Thoracic aorta (tissue), 2 donors: ENCODE measurements around the gene SLC35G3. TPM values are rescaled to one million over a fixed set of nuclear protein-coding genes. Genes with fewer than 3 reads are reported as not detected.
"Not testable (repeated sequence)": the region's sequence is repeated elsewhere in the genome, so short reads cannot be mapped to it uniquely, and the experiment has no call there.

Experiments
- ATAC-seq: fragments of 150-250 bp; one replicate; pipeline ENCODE4 v1.8.0; 2017; ENCODE audit warnings: low read depth; ENCODE audit not compliant: insufficient number of reproducible peaks, low FRiP score
- DNase-seq: peaks from one replicate; pipeline ENCODE4 v3.0.0-alpha.2; 2020; ENCODE audit warnings: low spot score
- H3K27ac ChIP-seq, 2 donors: fragments of 200-600 bp; sonication (generic); 1 replicate in 1 of 2; 2 replicates in 1 of 2; pipeline ENCODE4 v1.5.1; 2016; ENCODE audit warnings: mild to moderate bottlenecking in 2 of 2, moderate library complexity in 2 of 2
- H3K27me3 ChIP-seq: fragments of 200-600 bp; sonication (generic); replicated peaks from 2 replicates; pipeline ENCODE4 v1.6.0; 2016; ENCODE audit warnings: mild to moderate bottlenecking; ENCODE audit not compliant: insufficient read depth
- H3K36me3 ChIP-seq: fragments of 200-600 bp; sonication (generic); one replicate; pipeline ENCODE4 v1.5.1; 2016
- H3K4me1 ChIP-seq, 2 donors: fragments of 200-600 bp; sonication (generic); 1 replicate in 1 of 2; 2 replicates in 1 of 2; pipeline versions ENCODE4 v1.5.1 to v1.6.0; 2016; ENCODE audit warnings: low read depth in 2 of 2, mild to moderate bottlenecking in 1 of 2; ENCODE audit not compliant: control insufficient read depth in 1 of 2
- H3K4me3 ChIP-seq: fragments of 200-600 bp; sonication (generic); 2 replicates; pipeline ENCODE4 v1.5.1; 2016; ENCODE audit warnings: mild to moderate bottlenecking
- H3K9me3 ChIP-seq: fragments of 200-600 bp; sonication (generic); 2 replicates; pipeline ENCODE4 v1.5.1; 2016
- total RNA-seq, 2 donors: library from RNA; depleted of rRNA; stranded (reverse); fragments of >200 nt; gene quantifications; one replicate each; pipeline versions ENCODE4 v1.1.0 to v1.2.3, GENCODE V29; 2016
- TF ChIP-seq, protein P1 (sequence below): fragments of 200-600 bp; sonication (generic); IDR thresholded peaks from one replicate; pipeline ENCODE4 v1.5.1; 2019; ENCODE audit warnings: antibody characterized with exemption

Gene SLC35G3
- total RNA-seq, 2 donors from 2014 or later = not detected

DNA sequence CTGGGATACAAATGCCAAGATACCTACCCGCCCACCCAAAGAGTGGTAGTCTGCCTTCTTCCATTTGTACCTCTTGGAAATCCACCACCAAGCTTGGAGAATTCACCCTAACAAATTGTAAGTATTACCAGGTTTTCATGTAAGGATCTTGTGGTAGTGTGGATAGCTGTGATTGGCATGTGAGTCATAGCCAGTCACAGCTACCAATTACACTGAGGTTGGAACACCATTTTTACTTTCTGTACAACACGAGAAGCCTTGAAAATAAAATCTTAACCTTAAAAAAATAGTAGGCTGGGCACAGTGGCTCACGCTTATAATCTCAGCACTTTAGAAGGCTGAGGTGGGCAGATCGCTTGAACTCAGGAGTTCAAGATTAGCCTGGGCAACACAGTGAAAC is 18.5 kb upstream of the SLC35G3 start:
- H3K4me1 ChIP-seq = no peaks in the 10 kb centered on the region
- no peak overlapping the region for H3K4me3 ChIP-seq
- no peak for ATAC-seq
- TF ChIP-seq, protein P1, sequence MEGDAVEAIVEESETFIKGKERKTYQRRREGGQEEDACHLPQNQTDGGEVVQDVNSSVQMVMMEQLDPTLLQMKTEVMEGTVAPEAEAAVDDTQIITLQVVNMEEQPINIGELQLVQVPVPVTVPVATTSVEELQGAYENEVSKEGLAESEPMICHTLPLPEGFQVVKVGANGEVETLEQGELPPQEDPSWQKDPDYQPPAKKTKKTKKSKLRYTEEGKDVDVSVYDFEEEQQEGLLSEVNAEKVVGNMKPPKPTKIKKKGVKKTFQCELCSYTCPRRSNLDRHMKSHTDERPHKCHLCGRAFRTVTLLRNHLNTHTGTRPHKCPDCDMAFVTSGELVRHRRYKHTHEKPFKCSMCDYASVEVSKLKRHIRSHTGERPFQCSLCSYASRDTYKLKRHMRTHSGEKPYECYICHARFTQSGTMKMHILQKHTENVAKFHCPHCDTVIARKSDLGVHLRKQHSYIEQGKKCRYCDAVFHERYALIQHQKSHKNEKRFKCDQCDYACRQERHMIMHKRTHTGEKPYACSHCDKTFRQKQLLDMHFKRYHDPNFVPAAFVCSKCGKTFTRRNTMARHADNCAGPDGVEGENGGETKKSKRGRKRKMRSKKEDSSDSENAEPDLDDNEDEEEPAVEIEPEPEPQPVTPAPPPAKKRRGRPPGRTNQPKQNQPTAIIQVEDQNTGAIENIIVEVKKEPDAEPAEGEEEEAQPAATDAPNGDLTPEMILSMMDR = no peak
- H3K27ac ChIP-seq = no peak overlapping the region
- H3K36me3 ChIP-seq = no peaks in the 10 kb centered on the region
- DNase-seq = no peak
- no peaks in the 10 kb centered on the region for H3K27me3 ChIP-seq
- H3K9me3 ChIP-seq = no peaks in the 10 kb centered on the region

DNA sequence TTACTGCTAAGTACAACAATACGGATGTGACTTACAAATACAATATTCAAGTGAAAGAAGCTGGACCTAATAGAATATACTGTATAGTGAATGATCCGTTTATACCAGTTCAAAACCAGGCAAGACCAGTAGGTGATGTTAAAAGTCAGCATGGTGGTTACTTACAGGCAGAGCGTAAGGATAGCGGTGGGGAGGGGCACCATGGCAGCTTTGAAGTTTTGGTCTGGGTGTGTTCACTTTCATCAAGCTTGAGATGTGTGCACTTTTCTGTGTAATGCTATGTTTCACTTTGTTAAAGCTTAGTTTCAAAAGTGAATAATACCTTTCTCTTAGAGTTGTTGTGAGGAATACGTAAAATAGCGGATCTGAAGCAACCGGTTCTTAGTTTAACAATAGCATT is 16.5 kb upstream of the SLC35G3 start:
- Histone ChIP-seq H3K4me3 (no peak overlapping the region), H3K9me3 (no peaks in the 10 kb centered on the region), H3K27me3 (no peaks in the 10 kb centered on the region), H3K36me3 (no peaks in the 10 kb centered on the region), H3K27ac (no peak overlapping the region), H3K4me1 (no peaks in the 10 kb centered on the region)
- DNase-seq (no peak), ATAC-seq (no peak)
- TF ChIP-seq, protein P1 = no peak

DNA sequence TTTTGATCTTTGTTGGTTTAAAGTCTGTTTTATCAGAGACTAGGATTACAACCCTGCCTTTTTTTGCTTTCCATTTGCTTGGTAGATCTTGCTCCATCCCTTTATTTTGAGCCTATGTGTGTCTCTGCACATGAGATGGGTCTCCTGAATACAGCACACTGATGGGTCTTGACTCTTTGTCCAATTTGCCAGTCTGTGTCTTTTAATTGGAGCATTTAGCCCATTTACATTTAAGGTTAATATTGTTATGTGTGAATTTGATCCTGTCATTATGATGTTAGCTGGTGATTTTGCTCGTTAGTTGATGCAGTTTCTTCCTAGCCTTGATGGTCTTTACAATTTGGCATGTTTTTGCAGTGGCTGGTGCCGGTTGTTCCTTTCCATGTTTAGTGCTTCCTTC is 8.4 kb upstream of the SLC35G3 start:
- H3K36me3 ChIP-seq, H3K4me1 ChIP-seq, ATAC-seq, H3K27ac ChIP-seq, DNase-seq, H3K27me3 ChIP-seq, H3K9me3 ChIP-seq, H3K4me3 ChIP-seq: not testable (repeated sequence)

DNA sequence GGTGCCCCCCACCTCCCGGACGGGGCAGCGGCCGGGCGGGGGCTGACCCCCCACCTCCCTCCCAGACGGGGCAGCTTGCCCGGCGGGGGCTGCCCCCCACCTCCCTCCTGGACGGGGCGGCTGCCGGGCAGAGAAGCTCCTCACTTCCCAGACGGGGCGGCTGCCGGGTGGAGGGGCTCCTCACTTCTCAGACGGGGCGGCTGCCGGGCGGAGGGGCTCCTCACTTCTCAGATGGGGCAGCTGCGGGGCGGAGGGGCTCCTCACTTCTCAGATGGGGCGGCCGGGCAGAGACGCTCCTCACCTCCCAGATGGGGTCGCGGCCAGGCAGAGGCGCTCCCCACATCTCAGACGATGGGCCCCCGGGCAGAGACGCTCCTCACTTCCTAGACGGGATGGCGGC is 869 bp upstream of the SLC35G3 start:
- DNase-seq, H3K36me3 ChIP-seq, H3K27ac ChIP-seq, ATAC-seq, H3K4me1 ChIP-seq, H3K9me3 ChIP-seq, H3K4me3 ChIP-seq, H3K27me3 ChIP-seq: not testable (repeated sequence)

DNA sequence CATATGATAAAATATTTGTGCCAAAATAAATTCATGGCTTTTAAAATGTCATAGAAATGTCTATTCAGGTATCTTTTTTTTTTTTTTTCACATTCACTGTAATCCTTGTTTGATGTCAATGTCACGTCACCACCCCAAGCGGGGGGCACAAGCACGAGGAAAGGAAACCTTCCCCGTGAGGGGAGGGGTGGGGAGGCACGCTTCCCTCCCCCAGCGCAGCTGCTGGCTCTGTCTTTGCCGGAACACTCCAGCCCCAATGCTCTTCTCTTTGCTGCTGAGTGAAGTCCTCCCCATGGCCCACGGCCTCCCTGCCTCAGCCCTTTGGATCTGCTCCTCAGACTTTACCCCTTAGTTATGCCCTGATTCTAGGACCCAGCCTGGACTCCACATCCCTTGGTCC is 1.5 kb downstream of the SLC35G3 start:
- H3K4me1 ChIP-seq = no peaks in the 10 kb centered on the region
- H3K27me3 ChIP-seq = no peaks in the 10 kb centered on the region
- H3K27ac ChIP-seq = no peak overlapping the region
- no peaks in the 10 kb centered on the region for H3K36me3 ChIP-seq
- H3K4me3 ChIP-seq = no peak overlapping the region
- no peaks in the 10 kb centered on the region for H3K9me3 ChIP-seq
- ATAC-seq (no peak), DNase-seq (no peak)
- TF ChIP-seq, protein P1 = no peak

DNA sequence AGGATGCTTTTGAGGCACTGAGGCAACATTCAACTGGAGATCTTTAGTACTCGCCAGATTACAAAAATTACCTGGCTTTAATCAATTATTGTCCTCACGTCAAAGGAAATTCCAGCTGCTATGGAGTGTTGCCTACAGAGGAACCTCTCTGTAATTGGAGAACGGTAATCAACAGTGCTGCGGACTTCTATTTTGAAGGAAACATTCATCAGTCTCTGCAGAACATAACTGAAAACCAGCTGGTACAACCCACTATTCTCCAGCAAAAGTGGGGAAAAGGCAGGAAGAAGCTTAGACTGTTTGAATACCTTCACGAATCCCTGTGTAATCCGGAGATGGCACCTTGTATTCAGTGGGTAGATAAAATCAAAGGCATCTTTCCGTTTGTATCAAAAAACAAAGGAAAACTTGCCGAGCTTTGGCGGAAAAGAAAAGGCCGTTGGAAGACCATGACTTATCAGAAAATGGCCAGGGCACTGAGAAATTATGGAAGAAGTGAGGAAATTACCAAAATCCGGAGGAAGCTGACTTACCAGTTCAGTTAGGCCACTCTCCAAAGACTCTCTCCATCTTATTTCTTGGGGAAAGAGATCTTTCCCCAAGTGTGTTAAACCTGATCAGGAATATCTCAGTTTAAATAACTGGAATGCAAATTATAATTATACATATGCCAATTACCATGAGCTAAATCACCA is 3.0 kb downstream of the SLC35G3 start:
- TF ChIP-seq, protein P1 = no peak
- H3K9me3 ChIP-seq = no peaks in the 10 kb centered on the region
- H3K4me3 ChIP-seq = no peak overlapping the region
- no peak overlapping the region for H3K27ac ChIP-seq
- DNase-seq = no peak
- ATAC-seq = no peak
- H3K27me3 ChIP-seq = no peaks in the 10 kb centered on the region
- no peaks in the 10 kb centered on the region for H3K4me1 ChIP-seq
- no peaks in the 10 kb centered on the region for H3K36me3 ChIP-seq
